ENCODE measurements around the gene IL18R1. TPM values are rescaled to one million over a fixed set of nuclear protein-coding genes. Genes with fewer than 3 reads are reported as not detected.
A peak's percentile ranks its signal among the peaks of the same experiment; 100 is the strongest.

Gene IL18R1
- total and polyA plus RNA-seq, 2 donors (not counting 3 experiments of a cell fraction or from before 2014, with no cell fraction given) = 2.9 to 3.6 TPM

DNA sequence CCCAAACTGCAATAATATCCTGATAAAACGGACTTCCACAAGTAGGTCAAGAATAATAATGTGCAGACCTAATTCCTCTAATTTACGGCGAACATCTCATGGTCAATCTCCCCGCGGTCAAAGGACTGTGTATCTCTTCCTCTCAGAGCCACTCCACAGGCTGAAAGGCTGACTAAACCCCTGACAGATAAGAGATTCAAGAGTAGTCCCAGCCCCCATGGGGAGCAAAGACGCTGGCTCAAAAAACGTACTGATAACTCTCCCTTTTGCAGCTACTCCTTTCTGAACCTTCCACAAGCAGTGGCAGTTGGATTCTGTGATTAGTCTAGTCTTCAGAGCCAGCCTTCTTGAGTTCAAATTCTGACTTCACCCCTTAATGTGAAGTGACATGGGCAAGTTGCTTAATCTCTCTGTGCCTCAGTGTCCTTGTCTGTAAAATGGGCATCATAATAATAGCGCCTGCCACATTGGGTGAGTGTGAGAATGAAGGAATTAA, 19.7 kb upstream of the IL18R1 start:
- CTCF ChIA-PET = interaction anchor here (1.0 to 2.7 kb wide), 16 partner anchors 8 to 169 kb away, joined by 3 to 21 read pairs (median 6); partner anchors contain the start of gene IL1RL1
- BruUV-seq (replicated peaks) = no TSS peak
- dilution Hi-C loops (cut with MboI; ENCODE audit: extremely low pct_ligation_motif_present, low sequenced_read_pairs) = no loop called here

More for the DNA sequence above, 19.7 kb upstream of the IL18R1 start:
- no peaks in the 10 kb centered on the region for H3K9me1 ChIP-seq (replicated peaks; ENCODE audit: control insufficient read depth, extremely low read depth, insufficient read depth, low read length)
- intact Hi-C loops (cut with micrococcal nuclease) = loop anchor here (1.0 to 5.0 kb wide), 3 partner anchors 19 to 79 kb away; partner anchors contain the start of gene IL18R1
- no peaks in the 10 kb centered on the region for H4K20me1 ChIP-seq (replicated peaks; ENCODE audit: control insufficient read depth, extremely low read depth, insufficient read depth, low read length)
- H3K27ac ChIP-seq (ENCODE audit: insufficient read depth, low read depth, low read length) = peak overlapping the region; percentile 99
- peak; percentile 91 for DNase-seq (ENCODE audit: low read depth, low spot score)
- TF ChIP-seq POLR2A (IDR thresholded peaks at IDR 0.05; ENCODE audit: low read depth, low read length) (peak; percentile 51), JUN (IDR thresholded peaks at IDR 0.05; ENCODE audit: borderline replicate concordance, insufficient read depth, insufficient read length, low read depth) (no peak), FOS (IDR thresholded peaks at IDR 0.05; ENCODE audit: borderline replicate concordance, insufficient read depth, low read length) (peak; percentile 73), MAX (IDR thresholded peaks at IDR 0.05; ENCODE audit: insufficient read depth, insufficient read length) (no peak), POLR2AphosphoS5 (IDR thresholded peaks at IDR 0.05; ENCODE audit: insufficient read depth, low read depth, low read length) (peak; percentile 86), EZH2 (IDR thresholded peaks at IDR 0.05; ENCODE audit: borderline replicate concordance, low read depth, low read length, severe bottlenecking) (no peak), GATA2 (IDR thresholded peaks at IDR 0.05; ENCODE audit: insufficient read depth, insufficient read length, low read depth, low read length) (peak; percentile 97), MYC (IDR thresholded peaks at IDR 0.05; ENCODE audit: low read depth, low read length) (no peak)
- TF ChIP-seq, protein P1, sequence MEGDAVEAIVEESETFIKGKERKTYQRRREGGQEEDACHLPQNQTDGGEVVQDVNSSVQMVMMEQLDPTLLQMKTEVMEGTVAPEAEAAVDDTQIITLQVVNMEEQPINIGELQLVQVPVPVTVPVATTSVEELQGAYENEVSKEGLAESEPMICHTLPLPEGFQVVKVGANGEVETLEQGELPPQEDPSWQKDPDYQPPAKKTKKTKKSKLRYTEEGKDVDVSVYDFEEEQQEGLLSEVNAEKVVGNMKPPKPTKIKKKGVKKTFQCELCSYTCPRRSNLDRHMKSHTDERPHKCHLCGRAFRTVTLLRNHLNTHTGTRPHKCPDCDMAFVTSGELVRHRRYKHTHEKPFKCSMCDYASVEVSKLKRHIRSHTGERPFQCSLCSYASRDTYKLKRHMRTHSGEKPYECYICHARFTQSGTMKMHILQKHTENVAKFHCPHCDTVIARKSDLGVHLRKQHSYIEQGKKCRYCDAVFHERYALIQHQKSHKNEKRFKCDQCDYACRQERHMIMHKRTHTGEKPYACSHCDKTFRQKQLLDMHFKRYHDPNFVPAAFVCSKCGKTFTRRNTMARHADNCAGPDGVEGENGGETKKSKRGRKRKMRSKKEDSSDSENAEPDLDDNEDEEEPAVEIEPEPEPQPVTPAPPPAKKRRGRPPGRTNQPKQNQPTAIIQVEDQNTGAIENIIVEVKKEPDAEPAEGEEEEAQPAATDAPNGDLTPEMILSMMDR (IDR thresholded peaks at IDR 0.05; ENCODE audit: extremely low read depth in 1 of 2, insufficient read depth in 1 of 2, low read depth in 1 of 2, low read length in 2 of 2) = no peak
- FAIRE-seq = peak; percentile 87
- no peak overlapping the region for H3K4me3 ChIP-seq (replicated peaks in 1 of 3; ENCODE audit: insufficient read depth in 1 of 3, low read depth in 1 of 3, low read length in 3 of 3)
- peaks cover 28% of the 10 kb centered on the region for H3K79me2 ChIP-seq (ENCODE audit: control insufficient read depth, insufficient read depth, low read length)
- H3K36me3 ChIP-seq (ENCODE audit: control insufficient read depth in 2 of 2, extremely low read depth in 1 of 2, insufficient read depth in 2 of 2, low read length in 2 of 2) = no peaks in the 10 kb centered on the region
- H3K4me2 ChIP-seq (ENCODE audit: insufficient read depth, low read length) = peak overlapping the region; percentile 98
- no peaks in the 10 kb centered on the region for H3K9me3 ChIP-seq (replicated peaks; ENCODE audit: control insufficient read depth, insufficient read depth, low read length)
- H3K9ac ChIP-seq (replicated peaks; ENCODE audit: extremely low read depth, insufficient read depth, low read length) = peak overlapping the region; percentile 91
- H2AFZ ChIP-seq (ENCODE audit: low read depth, low read length) = peak overlapping the region; percentile 60
- no peaks in the 10 kb centered on the region for H3K27me3 ChIP-seq (ENCODE audit: control insufficient read depth in 2 of 2, insufficient read depth in 2 of 2, low read length in 2 of 2)
- POLR2A ChIA-PET = interaction anchor here (0.6 kb wide), 1 partner anchor 20 kb away, joined by 5 read pairs; no protein-coding TSS in a partner anchor
- H3K4me1 ChIP-seq (ENCODE audit: control insufficient read depth, extremely low read depth, insufficient read depth, low read length) = peaks cover 56% of the 10 kb centered on the region

Measured in endothelial cell of umbilical vein (primary cell).